ENCODE measurements around the gene GRN.

DNA sequence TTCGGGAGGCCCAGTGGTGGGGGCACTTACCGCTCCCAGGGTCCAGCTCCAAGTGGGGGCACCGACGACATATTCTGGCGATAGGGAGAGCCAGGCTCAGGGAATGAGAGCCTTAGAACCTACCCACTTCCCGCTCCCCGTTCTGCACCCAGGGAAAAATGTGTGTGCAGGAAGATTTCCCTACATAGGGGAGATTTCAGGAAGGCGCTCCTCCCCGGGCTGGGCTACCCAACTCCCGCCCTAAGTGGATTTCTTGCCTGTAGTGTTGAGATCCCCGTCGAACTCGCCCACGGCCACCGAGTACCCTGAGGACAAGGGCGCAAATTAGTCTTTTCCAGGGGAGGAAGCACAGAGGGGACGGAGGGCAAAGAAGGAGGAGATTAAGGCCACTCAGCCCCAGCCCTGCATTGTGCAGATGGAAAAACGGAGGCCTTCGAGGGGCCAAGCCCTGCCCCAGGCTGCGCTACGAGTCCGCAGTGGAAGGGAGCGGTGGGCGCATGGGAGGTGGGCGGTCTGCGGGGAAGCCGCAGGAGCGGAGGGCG lies 39.2 kb downstream of the GRN start:
- TF ChIP-seq, protein P1, sequence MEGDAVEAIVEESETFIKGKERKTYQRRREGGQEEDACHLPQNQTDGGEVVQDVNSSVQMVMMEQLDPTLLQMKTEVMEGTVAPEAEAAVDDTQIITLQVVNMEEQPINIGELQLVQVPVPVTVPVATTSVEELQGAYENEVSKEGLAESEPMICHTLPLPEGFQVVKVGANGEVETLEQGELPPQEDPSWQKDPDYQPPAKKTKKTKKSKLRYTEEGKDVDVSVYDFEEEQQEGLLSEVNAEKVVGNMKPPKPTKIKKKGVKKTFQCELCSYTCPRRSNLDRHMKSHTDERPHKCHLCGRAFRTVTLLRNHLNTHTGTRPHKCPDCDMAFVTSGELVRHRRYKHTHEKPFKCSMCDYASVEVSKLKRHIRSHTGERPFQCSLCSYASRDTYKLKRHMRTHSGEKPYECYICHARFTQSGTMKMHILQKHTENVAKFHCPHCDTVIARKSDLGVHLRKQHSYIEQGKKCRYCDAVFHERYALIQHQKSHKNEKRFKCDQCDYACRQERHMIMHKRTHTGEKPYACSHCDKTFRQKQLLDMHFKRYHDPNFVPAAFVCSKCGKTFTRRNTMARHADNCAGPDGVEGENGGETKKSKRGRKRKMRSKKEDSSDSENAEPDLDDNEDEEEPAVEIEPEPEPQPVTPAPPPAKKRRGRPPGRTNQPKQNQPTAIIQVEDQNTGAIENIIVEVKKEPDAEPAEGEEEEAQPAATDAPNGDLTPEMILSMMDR (IDR thresholded peaks at IDR 0.05; ENCODE audit: low read length) = no peak
- no peak for TF ChIP-seq EZH2 (IDR thresholded peaks at IDR 0.05; ENCODE audit: borderline replicate concordance, low read length)

Measured in OCI-LY1 (cell line).